ENCODE results near the gene BRICD5.
A peak's percentile ranks its signal among the peaks of the same experiment; 100 is the strongest.
"Not testable (repeated sequence)": the region's sequence is repeated elsewhere in the genome, so short reads cannot be mapped to it uniquely, and the experiment has no call there.

Gene BRICD5

DNA sequence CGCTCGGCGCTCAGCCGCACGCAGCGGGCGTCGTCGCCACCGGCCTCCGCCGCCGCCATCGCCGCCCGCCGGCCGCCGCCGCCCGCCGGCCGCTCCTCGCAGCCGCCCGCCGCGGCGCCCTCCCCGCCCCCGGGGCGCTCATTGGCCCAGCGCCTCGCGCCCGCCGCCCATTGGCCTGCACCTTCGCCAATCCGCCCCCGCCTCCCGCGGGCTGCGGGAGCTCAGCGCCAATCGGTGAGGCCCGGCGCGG is 4.0 kb upstream of the BRICD5 start, which contains the start of gene PGP:
Gene PGP (minus strand): TSS at position 122 of the 250 bp plus-strand sequence. CDS start 63 bp downstream, at position 59.
- no peak for DNase-seq

DNA sequence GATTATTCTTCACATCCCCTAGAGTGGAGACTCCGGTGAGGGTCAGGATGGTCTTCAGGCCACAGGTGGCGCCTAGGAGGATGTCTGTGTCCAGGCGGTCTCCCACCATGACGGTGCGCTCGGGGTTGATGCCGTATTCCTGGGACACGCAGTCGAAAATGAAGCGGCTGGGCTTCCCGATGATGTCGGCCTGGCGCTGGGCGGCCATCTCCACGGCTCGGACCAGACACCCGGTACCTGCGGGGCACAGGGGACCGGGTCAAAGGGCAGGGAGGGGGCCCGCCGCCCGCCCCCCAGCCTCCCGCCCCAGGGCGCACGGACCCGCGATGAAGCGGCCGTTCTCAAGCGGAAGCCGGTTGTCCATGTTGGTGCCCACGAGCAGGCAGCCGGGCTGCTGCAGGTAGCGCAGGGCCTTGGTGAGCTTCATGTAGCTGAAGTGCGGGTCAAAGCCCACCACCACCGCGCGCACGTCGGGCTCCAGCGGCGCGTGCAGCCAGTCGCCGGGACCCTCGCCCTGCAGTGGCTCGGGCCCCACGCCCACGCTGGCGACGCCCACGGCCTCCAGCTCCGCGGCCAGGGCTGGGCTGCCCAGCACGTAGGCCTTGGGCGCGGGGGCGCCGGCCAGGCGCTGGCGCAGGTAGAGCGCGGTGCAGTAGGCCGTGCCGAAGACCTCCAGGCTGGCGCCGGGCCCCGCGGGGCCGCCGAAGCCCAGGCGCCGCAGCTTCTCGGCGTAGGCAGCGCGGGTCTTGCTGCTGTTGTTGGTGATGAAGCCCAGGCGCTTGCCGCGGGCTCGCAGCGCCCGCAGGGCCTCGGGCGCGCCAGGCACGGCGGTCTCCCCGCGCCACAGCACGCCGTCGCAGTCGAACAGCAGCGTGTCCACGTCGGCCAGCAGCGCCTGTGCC is 3.4 kb upstream of the BRICD5 start:
- DNase-seq: peak; percentile 34

DNA sequence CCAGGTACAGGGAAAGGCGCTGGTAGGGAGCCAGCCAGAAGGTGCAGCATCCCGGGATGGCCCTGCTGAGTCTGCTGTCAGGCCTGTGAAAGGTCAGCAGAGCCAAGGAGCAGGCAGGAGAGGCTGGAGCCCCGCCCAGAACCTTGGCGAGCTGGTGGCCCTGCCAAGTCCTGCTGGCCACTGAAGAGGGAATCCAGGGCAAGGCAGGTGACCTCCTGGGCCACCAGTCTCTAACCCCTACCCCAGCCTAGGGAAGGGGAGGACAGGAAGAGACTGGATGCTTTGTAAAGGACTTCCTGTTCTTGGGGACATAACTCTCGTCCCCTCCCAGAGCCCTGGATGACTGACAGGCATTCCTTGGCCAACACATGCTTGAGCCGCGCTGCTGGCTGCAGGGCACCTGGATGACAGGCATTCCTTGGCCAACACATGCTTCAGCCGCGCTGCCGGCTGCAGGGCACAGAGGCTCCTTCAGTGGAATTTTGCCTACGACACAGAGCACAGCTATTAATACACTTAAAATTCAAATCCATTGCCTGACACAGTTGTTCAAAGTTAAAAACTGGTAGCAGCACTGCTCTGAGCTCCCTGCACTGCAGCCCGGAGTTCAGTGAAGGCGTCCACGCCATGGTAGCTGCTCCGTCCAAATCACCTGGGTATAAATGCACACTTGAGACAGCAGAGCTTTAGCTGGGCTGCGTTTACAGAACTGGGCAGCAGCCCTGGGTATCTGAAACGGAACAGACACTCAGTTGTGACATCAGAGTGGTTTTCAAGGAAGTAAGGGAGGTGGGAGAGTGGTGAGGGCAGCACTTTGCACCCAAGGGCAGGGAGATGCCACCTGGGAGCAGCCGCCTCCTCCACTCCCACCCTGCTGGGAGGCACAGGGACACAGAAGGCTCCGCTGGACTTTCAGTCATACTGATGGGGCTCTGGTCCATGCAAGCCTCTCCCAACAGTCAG is 2.0 kb upstream of the BRICD5 start:
- DNase-seq: no peak

DNA sequence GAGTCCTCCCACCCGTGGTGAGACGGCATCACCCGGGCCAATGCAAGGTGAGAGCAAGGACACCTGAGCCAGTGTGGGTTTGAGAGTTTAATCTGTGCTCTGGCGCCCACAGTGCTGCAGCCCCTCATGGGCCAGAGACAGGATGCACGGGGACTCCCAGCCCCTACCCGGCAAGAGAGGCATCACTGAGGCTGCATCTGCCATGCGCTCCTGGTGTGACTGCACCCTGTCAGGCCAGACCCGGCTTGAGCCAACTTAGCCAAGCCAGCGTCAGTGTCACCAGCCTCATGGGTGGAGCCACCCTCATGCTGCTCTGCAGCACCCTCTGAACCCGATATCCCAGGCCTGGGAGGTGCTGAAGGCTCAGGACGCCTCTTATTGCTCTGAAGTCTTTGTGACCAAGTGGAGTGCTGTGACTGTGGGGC is 1.3 kb upstream of the BRICD5 start:
- no peak for DNase-seq

DNA sequence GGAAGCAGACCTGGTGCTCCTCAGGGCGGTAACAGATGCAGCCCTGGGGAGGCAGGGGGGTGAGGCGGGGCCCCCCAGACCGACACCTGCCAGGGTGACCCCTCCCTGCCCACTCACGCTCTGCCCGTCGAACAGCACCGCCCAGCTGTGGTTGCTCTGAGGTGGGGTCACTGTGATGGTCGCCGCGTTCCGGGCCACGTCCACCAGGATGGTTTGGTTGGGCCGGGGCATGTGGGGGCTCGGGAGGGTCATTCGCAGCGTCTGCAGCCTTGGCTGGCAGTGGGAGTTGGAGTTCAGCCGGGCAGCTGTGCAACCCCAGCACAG is 692 bp downstream of the BRICD5 start:
- no peak for DNase-seq

DNA sequence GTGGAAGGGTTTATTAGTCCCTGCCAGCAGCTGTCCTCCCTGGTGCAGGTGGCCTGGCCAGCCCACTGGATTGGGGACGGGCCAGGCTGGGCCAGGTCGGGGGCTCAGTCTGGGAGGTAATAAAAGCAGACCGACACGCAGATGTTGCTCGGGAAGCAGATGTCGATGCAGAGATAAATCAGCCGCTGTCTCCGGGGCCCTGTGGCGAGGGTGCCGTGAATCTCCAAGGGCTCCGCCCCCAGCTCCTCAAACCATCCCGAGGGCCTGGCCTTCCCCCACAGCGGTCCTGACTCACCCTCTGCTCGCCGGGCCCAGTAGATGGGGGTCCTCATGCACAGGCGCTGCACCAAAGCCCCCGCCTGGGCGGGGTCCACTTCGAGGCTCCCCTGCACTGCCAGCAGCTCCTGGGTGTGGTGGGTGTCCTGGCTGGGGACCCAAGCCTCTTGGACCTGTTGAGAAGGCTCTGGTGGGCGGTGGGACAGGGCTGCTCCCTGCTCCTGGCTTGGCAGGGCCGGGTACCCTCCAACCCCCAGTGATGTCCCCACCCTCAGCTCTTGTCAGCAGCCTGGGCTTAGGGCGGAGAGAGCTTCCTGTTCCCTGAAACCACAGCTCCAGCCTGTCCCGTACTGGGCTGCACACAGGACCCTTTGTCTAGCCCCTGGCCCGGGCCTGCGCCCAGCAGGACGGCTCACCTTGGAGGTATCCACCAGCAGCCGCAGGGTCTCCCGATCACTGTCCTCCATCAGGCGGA is 1.2 kb downstream of the BRICD5 start:
- DNase-seq: no peak

DNA sequence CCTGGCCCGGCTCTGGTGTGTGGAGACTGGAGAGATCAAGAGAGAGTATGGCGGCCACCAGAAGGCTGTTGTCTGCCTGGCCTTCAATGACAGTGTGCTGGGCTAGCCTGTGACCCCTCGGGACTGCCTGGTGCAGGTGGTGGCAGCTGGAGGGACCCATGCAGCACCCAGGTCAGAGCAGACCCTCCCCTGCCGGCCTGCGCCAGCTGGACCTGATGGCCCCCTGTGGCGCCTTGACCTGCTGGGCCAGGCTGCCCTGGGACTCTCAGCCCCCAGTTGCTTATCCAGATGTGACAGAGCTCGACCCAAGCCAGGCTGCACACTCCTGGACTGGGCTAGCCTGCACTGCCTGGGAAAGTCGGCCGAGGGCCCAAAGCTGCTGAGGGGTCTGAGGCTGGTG is 1.9 kb downstream of the BRICD5 start:
- no peak for DNase-seq

DNA sequence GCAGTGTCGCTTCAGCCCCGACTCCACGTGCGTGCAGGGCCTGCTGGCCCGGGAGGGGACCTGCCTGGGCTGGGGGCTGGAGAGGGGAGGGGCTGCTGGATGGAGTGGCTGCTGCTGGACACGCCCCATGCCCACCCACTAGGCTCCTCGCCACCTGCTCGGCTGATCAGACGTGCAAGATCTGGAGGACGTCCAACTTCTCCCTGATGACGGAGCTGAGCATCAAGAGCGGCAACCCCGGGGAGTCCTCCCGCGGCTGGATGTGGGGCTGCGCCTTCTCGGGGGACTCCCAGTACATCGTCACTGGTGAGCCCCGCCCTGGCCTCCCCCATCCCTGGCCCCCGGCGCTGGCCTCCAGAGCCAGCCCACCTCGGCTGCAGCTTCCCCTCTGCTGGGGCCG is 2.4 kb downstream of the BRICD5 start:
- no peak for DNase-seq

DNA sequence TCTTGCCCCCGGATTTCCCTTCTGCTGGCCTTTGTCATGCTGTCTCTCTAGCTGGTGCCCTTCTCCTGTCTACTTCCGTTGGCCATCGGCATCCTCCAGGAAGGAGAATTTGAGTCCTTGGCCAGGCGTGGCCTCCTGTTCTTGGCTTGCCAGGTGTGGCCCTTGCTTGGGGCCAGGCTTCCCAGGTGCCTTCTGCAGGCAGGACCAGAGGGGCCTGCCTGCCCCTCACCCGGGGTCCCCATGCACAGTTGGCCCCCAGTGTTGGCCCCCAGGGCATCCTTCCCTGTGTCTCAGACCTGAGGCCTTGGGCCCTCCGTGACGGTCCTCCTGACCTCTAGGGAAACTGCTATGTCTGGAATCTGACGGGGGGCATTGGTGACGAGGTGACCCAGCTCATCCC is 2.8 kb downstream of the BRICD5 start:
- no peak for DNase-seq

DNA sequence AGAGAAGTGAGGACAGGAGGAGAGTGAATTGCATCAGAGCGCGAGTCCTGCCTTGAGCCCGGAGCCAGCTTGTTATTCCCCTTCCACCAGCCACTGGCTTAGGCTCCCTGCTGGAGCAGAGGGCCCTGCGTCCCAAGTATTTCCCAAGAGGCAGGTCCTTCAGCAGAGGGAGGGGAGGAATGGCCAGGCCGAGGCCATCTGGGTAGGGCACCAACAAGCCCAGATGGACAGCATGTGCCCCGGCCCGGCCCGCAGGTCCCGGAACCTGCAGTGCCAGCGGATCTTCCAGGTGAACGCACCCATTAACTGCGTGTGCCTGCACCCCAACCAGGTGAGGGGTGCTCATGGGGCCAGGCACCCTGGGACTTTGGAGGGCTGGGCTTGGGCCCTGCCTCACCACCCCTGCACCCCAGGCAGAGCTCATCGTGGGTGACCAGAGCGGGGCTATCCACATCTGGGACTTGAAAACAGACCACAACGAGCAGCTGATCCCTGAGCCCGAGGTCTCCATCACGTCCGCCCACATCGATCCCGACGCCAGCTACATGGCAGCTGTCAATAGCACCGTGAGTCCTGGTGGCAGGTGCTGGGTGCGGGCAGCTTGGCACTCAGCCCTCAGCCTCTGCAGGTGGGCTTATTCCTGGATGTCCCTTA is 3.8 kb downstream of the BRICD5 start:
- DNase-seq: no peak

DNA sequence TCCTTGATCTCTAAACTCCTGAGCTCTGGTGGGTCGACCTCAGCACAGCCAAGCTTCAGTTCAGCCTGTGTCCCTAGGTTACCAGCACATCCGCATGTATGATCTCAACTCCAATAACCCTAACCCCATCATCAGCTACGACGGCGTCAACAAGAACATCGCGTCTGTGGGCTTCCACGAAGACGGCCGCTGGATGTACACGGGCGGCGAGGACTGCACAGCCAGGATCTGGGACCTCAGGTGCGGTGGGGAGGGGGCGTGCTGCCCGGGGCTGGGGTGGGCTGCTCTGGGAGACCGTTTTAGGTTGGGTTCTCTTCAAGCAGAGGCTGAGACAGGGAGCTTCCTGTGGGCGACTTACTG is 4.3 kb downstream of the BRICD5 start:
- DNase-seq: no peak

DNA sequence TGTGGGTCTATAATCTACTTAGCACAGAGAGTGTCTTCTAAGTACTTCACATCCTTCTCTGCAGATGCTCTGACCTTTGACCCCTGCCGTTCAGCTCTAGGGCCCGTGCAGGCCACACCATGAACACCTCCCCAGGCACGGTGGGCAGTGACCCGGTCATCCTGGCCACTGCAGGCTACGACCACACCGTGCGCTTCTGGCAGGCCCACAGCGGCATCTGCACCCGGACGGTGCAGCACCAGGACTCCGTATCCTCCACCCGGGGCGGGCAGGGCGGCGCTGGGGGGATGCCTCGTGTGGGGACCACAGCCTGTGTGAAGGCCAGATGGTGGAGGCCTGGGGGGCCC is 4.7 kb downstream of the BRICD5 start:
- DNase-seq: no peak

DNA sequence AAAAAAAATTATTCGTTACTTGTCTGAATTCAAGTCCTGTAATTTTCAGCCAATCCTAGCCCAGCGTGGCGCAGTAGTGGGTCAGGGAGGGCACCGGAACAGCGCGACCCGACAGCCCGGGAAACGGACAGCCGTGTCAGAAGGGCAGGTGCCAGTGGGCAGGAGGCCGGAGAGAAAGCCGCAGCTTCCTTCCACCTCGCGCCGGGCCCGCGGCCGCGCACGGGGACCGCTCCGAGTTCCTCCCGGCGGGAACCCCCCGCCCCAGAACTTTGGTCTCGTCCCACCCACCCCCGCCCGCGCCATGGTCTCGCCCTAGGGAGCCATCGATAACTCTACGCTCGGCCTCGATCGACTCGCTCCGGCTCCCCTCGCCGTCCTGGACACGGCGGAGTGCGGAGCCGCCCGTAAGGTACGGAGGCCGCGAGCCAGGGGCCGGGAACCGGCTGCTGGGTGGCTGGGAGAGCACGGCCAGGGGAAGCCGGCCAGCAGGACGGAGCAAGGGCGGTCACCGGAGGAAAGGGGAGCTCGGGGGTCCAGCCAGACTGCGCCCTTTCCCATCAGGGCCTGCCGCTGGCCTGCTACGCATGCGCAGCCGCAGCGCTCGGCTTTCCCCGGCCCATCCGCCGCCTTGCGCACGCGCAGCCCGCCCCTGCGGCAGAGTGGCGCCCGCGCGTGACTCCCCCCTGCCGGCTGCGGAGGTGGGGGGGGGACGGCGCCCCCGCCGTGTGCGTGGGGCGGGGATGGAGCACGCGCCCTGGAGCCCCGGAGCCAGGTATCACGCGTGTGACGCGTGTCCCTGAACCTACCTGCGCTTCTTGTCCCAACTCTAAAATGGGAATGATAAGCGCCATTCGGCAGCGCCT is 5.3 kb downstream of the BRICD5 start, which contains the start of gene MLST8:
Gene MLST8 (plus strand): TSS at position 351 of the 863 bp plus-strand sequence. CDS start 632 bp downstream, outside the sequence.
- DNase-seq: peak; percentile 91

DNA sequence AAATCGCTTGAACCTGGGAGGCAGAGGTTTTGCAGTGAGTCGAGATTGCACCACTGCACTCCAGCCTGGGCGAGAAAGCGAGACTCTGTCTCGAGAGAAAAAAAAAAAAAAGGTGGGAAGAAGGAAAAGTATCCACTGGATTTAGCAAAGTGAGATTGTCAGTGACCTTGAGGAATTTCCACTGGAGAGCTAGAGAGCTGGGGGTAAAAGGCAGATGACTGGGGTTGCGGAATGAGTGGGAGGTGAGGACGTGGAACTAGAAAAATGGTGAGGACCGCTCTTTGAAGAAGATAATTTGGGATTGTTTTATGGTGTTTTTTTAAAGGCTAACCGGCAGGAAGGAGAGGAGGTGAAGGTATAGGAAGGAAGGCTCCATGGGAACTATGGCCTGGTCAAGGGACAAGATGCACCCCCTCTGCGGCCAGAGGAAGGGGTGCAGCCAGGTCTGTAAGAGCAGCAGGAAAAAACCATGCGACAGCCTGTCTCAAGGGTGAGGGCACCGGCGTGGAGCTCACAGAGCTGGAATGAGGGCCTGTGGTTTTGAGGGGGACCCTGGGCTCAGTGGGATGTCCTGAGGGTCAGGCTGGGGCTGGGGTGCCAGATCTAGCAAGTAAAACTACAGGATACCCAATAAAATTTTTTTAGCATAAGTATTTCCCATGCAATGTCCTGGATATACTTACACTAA is 6.1 kb downstream of the BRICD5 start:
- DNase-seq: no peak

DNA sequence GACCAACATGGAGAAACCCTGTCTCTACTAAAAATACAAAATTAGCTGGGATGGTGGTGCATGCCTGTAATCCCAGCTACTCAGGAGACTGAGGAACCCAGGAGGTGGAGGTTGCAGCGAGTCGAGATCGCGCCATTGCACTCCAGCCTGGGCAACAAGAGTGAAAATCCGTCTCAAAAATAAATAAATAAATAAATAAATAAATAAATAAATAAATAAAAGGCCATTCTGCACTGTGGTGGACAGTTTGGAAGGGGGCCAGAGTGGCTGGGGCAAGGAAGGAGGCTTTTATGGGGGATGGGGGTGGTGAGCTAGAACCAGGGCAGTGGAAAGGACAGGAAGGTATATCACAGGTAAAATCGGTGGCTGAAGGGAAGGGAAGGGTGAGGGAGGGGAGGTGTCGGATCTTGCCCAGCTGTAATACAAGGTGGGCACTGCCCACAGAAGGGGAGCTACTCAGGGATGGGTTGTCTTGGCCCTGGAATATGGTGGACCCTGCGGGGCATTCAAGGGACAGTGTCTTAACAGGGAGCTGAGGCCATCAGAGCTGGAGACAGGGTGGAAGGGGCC is 7.5 kb downstream of the BRICD5 start:
- DNase-seq: not testable (repeated sequence)

DNA sequence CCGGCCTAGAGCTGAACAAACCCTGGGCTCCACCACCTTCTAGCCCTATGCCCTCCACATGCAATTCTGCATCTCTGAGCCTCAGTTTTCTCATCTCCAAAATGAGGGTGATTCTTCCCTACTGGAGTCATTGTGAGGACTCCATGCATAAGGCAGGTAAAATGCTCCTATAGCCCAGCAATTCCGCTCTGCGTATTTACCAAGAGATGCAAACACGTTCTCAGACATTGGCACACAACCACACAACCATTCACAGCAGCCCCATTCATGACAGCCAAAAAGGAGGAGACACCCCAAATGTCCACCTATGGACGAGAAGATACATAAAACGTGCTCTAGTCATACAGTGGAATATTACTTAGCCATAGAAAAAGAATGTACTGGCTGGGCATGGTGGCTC is 10.3 kb downstream of the BRICD5 start:
- no peak for DNase-seq

DNA sequence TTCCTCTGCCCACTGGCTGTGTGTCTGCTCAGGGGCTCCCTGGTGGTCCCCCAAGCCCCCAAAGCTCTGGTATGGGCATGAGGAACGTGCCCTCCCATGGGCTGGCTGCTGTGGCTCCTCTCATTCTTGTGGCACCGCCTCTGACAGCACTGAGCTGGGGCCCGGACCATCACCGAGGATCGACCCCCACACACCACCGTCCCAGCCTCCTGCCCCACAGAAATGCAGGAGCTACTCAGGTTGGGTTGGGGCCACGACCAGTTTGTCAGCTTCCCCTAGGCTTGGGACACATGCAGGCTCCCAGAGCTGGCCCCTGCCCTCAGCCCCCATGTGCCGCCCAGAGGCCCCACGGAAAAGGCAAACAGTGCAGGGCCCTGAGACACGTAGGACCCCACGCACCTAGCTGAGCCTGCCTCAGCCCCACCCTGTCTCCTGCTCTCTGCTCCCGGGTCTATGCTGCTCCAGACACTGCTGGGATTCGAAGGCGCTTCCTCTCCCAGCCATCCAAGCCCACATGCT is 11.0 kb downstream of the BRICD5 start:
- DNase-seq: no peak

DNA sequence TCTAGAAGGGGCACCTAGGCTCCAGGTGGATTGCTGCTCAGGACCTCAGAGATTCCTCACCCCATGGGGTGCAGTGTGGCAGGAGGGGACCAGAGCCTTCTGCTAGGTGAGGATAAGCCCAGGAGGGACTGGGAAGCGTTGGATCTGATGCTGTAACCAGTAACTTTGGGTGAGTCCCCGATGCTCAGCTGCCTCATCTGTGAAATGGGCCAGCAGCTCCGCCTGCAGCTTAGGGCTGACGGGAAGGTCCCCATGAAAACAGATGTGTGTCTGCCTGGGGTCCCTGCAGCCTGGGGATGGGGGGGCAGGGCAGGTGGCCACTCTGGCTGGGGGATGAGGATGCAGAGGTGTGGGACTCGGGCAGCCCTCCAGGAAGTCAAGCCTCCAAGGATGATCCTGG is 11.6 kb downstream of the BRICD5 start:
- no peak for DNase-seq

DNA sequence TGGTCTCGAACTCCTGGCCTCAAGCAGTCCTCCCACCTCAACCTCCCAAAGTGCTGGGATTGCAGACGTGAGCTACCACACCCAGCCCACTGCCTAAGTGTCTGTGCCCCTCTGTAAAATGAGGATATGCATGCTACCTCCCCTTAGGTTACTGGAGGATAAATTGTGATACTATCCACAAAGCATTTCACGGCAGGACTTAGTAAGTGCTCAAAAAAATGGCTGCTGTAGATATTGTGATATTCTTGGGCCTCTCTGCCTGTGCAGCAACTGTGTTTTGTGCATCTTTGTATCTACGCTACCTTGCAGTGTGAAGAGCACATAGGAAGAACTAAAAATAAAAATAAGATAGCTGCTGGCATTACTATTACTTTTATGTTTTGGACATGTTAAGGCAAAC is 12.4 kb downstream of the BRICD5 start:
- no peak for DNase-seq

DNA sequence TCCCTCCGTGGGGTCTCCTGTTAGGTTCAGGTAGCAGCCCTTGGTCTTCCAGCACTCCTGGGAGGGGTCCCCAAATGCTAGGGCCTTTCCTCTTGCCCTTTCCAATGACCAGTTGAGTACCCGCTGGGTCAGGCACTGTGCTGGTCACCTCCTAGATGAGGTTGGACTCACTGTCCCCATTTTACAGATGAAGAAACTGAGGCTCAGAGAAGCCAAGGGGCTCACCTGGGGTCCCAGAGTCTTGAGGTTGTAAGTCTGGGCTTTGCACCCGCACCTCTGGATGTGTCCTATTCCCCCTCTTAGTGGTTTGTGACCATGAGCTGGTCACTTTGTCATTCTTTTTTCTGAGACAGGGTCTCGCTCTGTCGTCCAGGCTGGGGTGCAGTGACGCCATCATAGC is 12.9 kb downstream of the BRICD5 start:
- DNase-seq: no peak
